GM19397 (cell line): Measurements from ENCODE around the gene SHISA3.

Source experiments
- ATAC-seq: cut with Tn5 transposase; IDR thresholded peaks from one replicate; pipeline ENCODE4 v1.9.1; 2021; ENCODE audit warnings: mild to moderate bottlenecking, moderate library complexity; ENCODE audit not compliant: unreplicated experiment

Gene SHISA3

GRCh38 chr4:42442601-42443000 is 45.3 kb downstream of the SHISA3 start:
- no peak for ATAC-seq

GRCh38 chr4:42445038-42445437 is 47.8 kb downstream of the SHISA3 start:
- ATAC-seq: no peak

GRCh38 chr4:42446823-42447222 is 49.5 kb downstream of the SHISA3 start:
- no peak for ATAC-seq
